OCI-M2 (cell line): ENCODE data around the gene FHIT.

Experiments
- DNase-seq: peaks from one replicate; lab custom pipeline; 2025; ENCODE audit not compliant: unreplicated experiment; lab: John Stamatoyannopoulos, UW

FHIT gene

GRCh38 chr3:59762941-59763340, 1488.3 kb downstream of the FHIT start:
- no peak for DNase-seq

- DNase-seq: no peak
Observed at GRCh38 chr3:59759298-59760031, 1491.8 kb downstream of the FHIT start.

GRCh38 chr3:59758672-59759071, 1492.6 kb downstream of the FHIT start:
- no peak for DNase-seq

GRCh38 chr3:59756934-59757333, 1494.3 kb downstream of the FHIT start:
- DNase-seq: no peak

- DNase-seq: no peak
Observed at GRCh38 chr3:59754456-59755129, 1496.7 kb downstream of the FHIT start.

- no peak for DNase-seq
Observed at GRCh38 chr3:59753808-59754450, 1497.3 kb downstream of the FHIT start.

- no peak for DNase-seq
Observed at GRCh38 chr3:59752925-59753324, 1498.3 kb downstream of the FHIT start.

GRCh38 chr3:59751606-59752005, 1499.6 kb downstream of the FHIT start:
- no peak for DNase-seq

GRCh38 chr3:59750391-59750790, 1500.9 kb downstream of the FHIT start:
- DNase-seq: no peak

- no peak for DNase-seq
Observed at GRCh38 chr3:59749291-59749690, 1502.0 kb downstream of the FHIT start.

- no peak for DNase-seq
Observed at GRCh38 chr3:59746585-59746984, 1504.7 kb downstream of the FHIT start.

GRCh38 chr3:59737241-59737640, 1514.0 kb downstream of the FHIT start:
- DNase-seq: no peak

- DNase-seq: no peak
Observed at GRCh38 chr3:59734061-59734460, 1517.2 kb downstream of the FHIT start.

- no peak for DNase-seq
Observed at GRCh38 chr3:59733041-59733809, 1518.0 kb downstream of the FHIT start.

- no peak for DNase-seq
Observed at GRCh38 chr3:59731943-59732342, 1519.3 kb downstream of the FHIT start.

- no peak for DNase-seq
Observed at GRCh38 chr3:59730591-59730990, 1520.7 kb downstream of the FHIT start.

- DNase-seq: no peak
Observed at GRCh38 chr3:59728587-59728908, 1522.7 kb downstream of the FHIT start.

GRCh38 chr3:59727902-59728586, 1523.2 kb downstream of the FHIT start:
- no peak for DNase-seq

GRCh38 chr3:59726279-59726678, 1525.0 kb downstream of the FHIT start:
- DNase-seq: no peak

GRCh38 chr3:59717679-59718205, 1533.5 kb downstream of the FHIT start:
- no peak for DNase-seq

GRCh38 chr3:59714066-59714465, 1537.2 kb downstream of the FHIT start:
- no peak for DNase-seq
